ENCODE results near the gene REXO5. TPM values are rescaled to one million over a fixed set of nuclear protein-coding genes. Genes with fewer than 3 reads are reported as not detected.

The REXO5 gene
- total and polyA plus RNA-seq, 2 of the 13 experiments (the other 11 are each of a cell fraction or from before 2014, with no cell fraction given): 5.9 to 13.1 TPM

DNA sequence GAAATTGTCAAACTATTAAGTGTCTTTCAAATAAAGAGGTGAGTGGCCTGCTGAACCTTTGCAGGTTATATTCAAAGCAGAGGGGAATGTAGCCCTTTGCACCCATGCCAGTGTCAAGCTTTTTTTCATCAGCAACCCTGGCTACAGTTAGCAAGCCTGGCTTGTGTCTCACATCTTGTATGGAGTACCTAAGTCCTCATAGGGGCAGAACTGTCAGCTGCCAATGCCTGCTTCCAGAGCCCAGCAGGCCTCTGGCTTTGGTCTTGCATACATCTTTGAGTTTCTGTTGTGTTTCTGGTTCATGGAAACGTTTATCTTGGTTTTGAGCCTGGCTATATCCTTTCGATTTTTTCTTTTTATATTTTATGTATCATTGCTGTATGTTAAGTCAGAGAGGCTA, 26.8 kb downstream of the REXO5 start:
- Histone ChIP-seq H3K9ac (ENCODE audit: insufficient read depth, low read depth, low read length) (no peak overlapping the region), H3K79me2 (ENCODE audit: insufficient read depth, low read length) (no peaks in the 10 kb centered on the region), H3K36me3 (replicated peaks in 1 of 2; ENCODE audit: control insufficient read depth in 1 of 2, insufficient read depth in 2 of 2, low read length in 2 of 2) (peaks cover 4 to 41% of the 10 kb centered on the region in 2 experiments), H2AFZ (ENCODE audit: low read length) (no peak overlapping the region), H3K4me2 (ENCODE audit: low read depth, low read length) (no peak overlapping the region), H3K27ac (ENCODE audit: extremely low read length, insufficient read depth, low read length) (no peak overlapping the region), H4K20me1 (ENCODE audit: insufficient read depth, low read length) (no peaks in the 10 kb centered on the region), H3K27me3 (ENCODE audit: control insufficient read depth in 1 of 2, insufficient read depth in 2 of 2, low read length in 2 of 2) (no peaks in the 10 kb centered on the region), H3K4me3 (replicated peaks in 1 of 3; ENCODE audit: insufficient read depth in 1 of 3, low read depth in 2 of 3, low read length in 3 of 3) (no peak overlapping the region), H3K9me3 (ENCODE audit: low read length) (no peaks in the 10 kb centered on the region; the same call in 1 of the 2 replicates), H3K4me1 (ENCODE audit: insufficient read depth, low read length) (no peaks in the 10 kb centered on the region)
- CTCF ChIA-PET (ENCODE audit: low intra/inter-chr PET ratio, low total read pairs): no interaction called here
- BruUV-seq (replicated peaks): no TSS peak
- in situ Hi-C loops (cut with HindIII; ENCODE audit: extremely low pct_ligation_motif_present, low pct_unique_long_range_greater_than_20kb): no loop called here
- POLR2A ChIA-PET: no interaction called here
- no peak for TF ChIP-seq ZBTB42 (CRISPR knock-in tag; IDR thresholded peaks at IDR 0.05)
- no peak for TF ChIP-seq ZNF839 (CRISPR knock-in tag; IDR thresholded peaks at IDR 0.05; ENCODE audit: borderline replicate concordance)
- no peak for TF ChIP-seq ZNF382 (CRISPR knock-in tag; IDR thresholded peaks at IDR 0.05; ENCODE audit: borderline replicate concordance)
- TF ChIP-seq ATF7 (IDR thresholded peaks at IDR 0.05): no peak
- no peak for TF ChIP-seq ATF7 (CRISPR knock-in tag; IDR thresholded peaks at IDR 0.05)
- TF ChIP-seq HDAC6 (IDR thresholded peaks at IDR 0.05; ENCODE audit: low read depth, low read length): no peak
- no peak for TF ChIP-seq NR2F6 (IDR thresholded peaks at IDR 0.05)
- TF ChIP-seq NR2F6 (CRISPR knock-in tag; IDR thresholded peaks at IDR 0.05): no peak
- TF ChIP-seq, protein P1, sequence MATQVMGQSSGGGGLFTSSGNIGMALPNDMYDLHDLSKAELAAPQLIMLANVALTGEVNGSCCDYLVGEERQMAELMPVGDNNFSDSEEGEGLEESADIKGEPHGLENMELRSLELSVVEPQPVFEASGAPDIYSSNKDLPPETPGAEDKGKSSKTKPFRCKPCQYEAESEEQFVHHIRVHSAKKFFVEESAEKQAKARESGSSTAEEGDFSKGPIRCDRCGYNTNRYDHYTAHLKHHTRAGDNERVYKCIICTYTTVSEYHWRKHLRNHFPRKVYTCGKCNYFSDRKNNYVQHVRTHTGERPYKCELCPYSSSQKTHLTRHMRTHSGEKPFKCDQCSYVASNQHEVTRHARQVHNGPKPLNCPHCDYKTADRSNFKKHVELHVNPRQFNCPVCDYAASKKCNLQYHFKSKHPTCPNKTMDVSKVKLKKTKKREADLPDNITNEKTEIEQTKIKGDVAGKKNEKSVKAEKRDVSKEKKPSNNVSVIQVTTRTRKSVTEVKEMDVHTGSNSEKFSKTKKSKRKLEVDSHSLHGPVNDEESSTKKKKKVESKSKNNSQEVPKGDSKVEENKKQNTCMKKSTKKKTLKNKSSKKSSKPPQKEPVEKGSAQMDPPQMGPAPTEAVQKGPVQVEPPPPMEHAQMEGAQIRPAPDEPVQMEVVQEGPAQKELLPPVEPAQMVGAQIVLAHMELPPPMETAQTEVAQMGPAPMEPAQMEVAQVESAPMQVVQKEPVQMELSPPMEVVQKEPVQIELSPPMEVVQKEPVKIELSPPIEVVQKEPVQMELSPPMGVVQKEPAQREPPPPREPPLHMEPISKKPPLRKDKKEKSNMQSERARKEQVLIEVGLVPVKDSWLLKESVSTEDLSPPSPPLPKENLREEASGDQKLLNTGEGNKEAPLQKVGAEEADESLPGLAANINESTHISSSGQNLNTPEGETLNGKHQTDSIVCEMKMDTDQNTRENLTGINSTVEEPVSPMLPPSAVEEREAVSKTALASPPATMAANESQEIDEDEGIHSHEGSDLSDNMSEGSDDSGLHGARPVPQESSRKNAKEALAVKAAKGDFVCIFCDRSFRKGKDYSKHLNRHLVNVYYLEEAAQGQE (IDR thresholded peaks at IDR 0.05; ENCODE audit: borderline replicate concordance in 1 of 2, low read depth in 1 of 2, low read length in 2 of 2): no peak
- TF ChIP-seq ZNF180 (CRISPR knock-in tag; IDR thresholded peaks at IDR 0.05; ENCODE audit: borderline replicate concordance, low read depth): no peak
- TF ChIP-seq, protein P2, sequence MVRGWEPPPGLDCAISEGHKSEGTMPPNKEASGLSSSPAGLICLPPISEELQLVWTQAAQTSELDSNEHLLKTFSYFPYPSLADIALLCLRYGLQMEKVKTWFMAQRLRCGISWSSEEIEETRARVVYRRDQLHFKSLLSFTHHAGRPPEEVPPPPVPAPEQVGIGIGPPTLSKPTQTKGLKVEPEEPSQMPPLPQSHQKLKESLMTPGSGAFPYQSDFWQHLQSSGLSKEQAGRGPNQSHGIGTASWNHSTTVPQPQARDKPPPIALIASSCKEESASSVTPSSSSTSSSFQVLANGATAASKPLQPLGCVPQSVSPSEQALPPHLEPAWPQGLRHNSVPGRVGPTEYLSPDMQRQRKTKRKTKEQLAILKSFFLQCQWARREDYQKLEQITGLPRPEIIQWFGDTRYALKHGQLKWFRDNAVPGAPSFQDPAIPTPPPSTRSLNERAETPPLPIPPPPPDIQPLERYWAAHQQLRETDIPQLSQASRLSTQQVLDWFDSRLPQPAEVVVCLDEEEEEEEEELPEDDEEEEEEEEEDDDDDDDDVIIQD (CRISPR knock-in tag; IDR thresholded peaks at IDR 0.05; ENCODE audit: low read depth): no peak
- no peak for TF ChIP-seq ARNT2 (CRISPR knock-in tag; IDR thresholded peaks at IDR 0.05; ENCODE audit: low read depth)
- no peak for TF ChIP-seq ZNF567 (CRISPR knock-in tag; IDR thresholded peaks at IDR 0.05; ENCODE audit: borderline replicate concordance)
- intact Hi-C loops (cut with micrococcal nuclease; ENCODE audit: unreplicated experiment): no loop called here
- WGBS (ENCODE audit: low lambda C conversion rate): 79% methylated on average over 2 of the region's 2 CpGs
- no peak for DNase-seq (ENCODE audit: low spot score)
- ATAC-seq: no peak
- FAIRE-seq: no peak

Data from HepG2 (cell line).